Measurements from ENCODE around the gene FOXC1.

DNA sequence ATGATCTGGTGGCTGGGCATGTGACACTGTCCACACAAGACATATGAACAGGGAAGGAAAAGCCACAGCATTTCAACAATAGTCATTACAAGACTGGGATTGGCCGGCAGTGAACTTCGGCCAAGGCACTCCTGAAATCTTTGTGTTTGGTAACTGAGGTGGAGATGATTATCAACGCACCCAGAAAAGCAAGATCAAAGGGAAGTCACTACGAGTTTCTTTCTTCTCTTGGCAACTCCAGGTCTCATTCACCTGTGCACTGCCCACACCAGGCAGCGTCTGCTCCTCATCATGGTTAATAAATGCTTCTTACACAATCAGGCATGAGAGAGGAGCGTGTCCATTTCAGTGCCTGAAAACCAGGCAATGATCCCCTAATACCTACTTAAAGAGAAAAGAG is 20.5 kb upstream of the FOXC1 start:
- TF ChIP-seq, protein P1, sequence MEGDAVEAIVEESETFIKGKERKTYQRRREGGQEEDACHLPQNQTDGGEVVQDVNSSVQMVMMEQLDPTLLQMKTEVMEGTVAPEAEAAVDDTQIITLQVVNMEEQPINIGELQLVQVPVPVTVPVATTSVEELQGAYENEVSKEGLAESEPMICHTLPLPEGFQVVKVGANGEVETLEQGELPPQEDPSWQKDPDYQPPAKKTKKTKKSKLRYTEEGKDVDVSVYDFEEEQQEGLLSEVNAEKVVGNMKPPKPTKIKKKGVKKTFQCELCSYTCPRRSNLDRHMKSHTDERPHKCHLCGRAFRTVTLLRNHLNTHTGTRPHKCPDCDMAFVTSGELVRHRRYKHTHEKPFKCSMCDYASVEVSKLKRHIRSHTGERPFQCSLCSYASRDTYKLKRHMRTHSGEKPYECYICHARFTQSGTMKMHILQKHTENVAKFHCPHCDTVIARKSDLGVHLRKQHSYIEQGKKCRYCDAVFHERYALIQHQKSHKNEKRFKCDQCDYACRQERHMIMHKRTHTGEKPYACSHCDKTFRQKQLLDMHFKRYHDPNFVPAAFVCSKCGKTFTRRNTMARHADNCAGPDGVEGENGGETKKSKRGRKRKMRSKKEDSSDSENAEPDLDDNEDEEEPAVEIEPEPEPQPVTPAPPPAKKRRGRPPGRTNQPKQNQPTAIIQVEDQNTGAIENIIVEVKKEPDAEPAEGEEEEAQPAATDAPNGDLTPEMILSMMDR (IDR thresholded peaks at IDR 0.05) = no peak
- TF ChIP-seq EP300 (IDR thresholded peaks at IDR 0.05) = no peak

All from stomach (tissue), 4 donors.